GM19351 (cell line): Measurements from ENCODE around the gene LRRC37A3.
"Not testable (repeated sequence)": the region's sequence is repeated elsewhere in the genome, so short reads cannot be mapped to it uniquely, and the experiment has no call there.

ENCODE experiments used
- ATAC-seq: cut with Tn5 transposase; IDR thresholded peaks from one replicate; pipeline ENCODE4 v1.9.1; 2021; ENCODE audit warnings: mild to moderate bottlenecking, moderate library complexity; ENCODE audit not compliant: unreplicated experiment

LRRC37A3 gene

GRCh38 chr17:64837018-64837761, 82.1 kb downstream of the LRRC37A3 start:
- peak; percentile 94 for ATAC-seq

GRCh38 chr17:64836623-64837017, 82.7 kb downstream of the LRRC37A3 start:
- ATAC-seq, result peak; percentile 33

GRCh38 chr17:64834060-64834459, 85.2 kb downstream of the LRRC37A3 start:
- ATAC-seq, result not testable (repeated sequence)

- not testable (repeated sequence) for ATAC-seq
These were observed 88.6 kb downstream of the LRRC37A3 start for GRCh38 chr17:64830631-64831040.

- ATAC-seq, result not testable (repeated sequence)
These were observed 89.3 kb downstream of the LRRC37A3 start for GRCh38 chr17:64829824-64830630.

GRCh38 chr17:64829068-64829467, 90.2 kb downstream of the LRRC37A3 start:
- not testable (repeated sequence) for ATAC-seq

- not testable (repeated sequence) for ATAC-seq
These were observed 100.4 kb downstream of the LRRC37A3 start for GRCh38 chr17:64818904-64819303.

- ATAC-seq, result not testable (repeated sequence)
These were observed 103.5 kb downstream of the LRRC37A3 start for GRCh38 chr17:64815833-64816198.

- not testable (repeated sequence) for ATAC-seq
These were observed 104.1 kb downstream of the LRRC37A3 start for GRCh38 chr17:64814993-64815832.

- ATAC-seq, result peak; percentile 92
These were observed 110.9 kb downstream of the LRRC37A3 start for GRCh38 chr17:64808178-64808977.
